GM18870 (cell line): Measurements from ENCODE around the gene FARSB.
"Not testable (repeated sequence)": the region's sequence is repeated elsewhere in the genome, so short reads cannot be mapped to it uniquely, and the experiment has no call there.

Experiments
- ATAC-seq: cut with Tn5 transposase; IDR thresholded peaks from one replicate; pipeline ENCODE4 v1.9.1; 2021; ENCODE audit warnings: moderate library complexity; ENCODE audit not compliant: unreplicated experiment

Gene FARSB

DNA sequence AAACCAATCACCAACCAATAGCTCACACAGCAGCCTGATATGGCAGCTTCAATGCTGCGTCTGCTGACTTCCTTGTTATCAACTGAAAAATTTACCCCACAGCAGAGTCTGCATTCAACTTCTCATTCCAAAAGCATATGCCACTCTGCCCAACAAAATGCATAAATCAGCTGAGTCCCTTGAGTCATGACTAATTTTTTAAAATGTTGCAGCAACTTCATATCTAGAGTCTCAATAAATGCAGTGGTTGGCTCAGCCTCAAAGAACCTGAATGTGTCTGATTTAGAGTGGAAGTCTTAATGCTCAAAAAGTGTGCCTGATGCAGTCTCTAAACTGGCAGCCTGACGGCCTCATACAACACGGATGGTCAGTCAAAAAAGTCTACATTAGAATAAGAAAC, 46.5 kb downstream of the FARSB start:
- ATAC-seq: no peak

DNA sequence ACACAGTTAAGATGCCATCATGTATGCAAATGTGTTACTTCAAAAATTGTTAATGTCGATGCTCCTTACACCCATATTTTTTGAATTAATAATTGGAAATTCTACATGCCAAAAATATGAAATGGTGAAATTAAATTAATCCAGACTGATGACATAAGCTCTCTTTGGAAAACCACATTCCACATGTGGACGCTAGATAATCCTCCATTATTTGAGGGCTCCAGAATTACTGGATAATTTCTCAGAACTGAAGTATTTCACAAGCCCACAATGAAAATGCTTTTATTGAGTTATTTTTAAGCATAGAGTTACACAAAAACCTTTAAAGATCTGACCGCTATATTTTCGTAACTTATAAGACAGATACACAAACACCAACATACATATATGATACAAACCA, 47.8 kb downstream of the FARSB start:
- no peak for ATAC-seq

GRCh38 chr2:222606306-222606705, 49.6 kb downstream of the FARSB start:
- ATAC-seq: no peak

- ATAC-seq: no peak
Observed at GRCh38 chr2:222604749-222605515, 51.0 kb downstream of the FARSB start.

DNA sequence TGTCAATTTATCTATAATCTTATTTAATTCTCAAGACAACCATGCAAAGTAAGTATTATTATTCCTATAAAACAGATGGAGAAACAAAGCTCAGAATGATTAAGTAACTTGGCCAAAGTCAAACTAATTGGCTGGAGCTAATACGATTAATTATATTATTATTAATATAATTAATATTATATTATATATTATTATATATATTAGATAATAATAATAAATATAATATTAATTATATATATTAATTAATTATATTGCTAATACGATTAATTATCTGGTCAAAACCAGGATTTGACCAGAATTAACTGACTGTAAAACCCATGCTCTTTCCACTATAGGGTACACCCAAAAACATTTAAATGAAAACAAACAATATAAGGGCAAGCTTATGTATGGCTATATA, 52.4 kb downstream of the FARSB start:
- no peak for ATAC-seq

DNA sequence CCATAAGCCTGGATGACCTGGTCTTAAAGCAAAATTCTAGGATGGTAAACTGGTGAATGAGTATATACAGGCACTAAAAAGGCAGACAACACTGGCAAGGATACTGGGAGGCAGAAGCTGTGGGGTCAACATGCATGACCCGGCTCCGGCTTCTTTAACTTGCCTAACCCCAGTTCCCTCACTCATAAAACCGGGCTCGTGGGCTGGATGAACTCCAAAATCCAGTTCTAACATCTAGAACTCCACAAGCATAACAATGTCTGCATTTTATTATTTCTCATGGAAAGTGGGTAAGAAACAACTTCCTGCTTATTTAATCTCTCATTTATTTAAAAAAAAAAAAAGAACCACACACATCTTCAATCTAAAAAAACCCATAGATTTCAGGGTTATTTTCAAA, 57.3 kb downstream of the FARSB start:
- no peak for ATAC-seq

GRCh38 chr2:222595581-222595980, 60.3 kb downstream of the FARSB start:
- ATAC-seq: no peak

DNA sequence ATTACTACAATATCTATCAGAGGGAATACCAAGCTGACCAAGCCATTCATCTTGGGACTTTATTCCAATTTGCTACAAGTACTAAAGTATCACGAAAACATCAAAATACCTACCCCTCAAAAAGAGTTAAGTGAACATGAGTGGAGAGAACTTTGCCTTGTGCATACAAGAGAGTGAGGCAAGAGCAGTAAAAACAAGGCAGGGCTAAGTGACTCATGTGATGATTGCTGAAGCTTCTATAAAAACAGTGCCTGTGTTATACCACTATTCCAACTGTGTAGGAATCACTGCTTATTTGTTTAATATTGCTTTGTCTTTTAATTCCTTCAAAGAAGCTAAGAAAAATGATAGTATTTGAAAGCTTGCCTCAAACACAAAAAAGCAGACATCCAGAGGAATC, 61.2 kb downstream of the FARSB start:
- no peak for ATAC-seq

- ATAC-seq: no peak
Observed at GRCh38 chr2:222592176-222592575, 63.7 kb downstream of the FARSB start.

DNA sequence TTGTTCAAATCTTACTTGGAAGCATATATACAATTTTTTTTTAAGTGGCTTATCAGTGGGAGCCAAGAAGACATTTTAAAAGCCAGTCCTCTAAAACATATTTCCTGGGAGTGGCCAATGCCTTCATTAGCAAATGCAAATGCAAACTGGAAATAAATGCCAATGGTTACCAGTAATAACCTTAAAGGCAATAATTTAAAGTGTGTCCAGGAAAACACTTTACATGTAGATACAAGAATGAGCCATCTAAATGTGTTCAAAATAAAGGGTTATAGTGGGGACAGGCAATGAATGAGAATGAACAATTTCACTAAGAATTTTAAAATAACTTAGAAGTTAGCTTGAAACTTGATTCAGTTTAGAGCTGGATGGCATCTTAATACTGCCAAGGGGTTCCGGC, 64.2 kb downstream of the FARSB start:
- ATAC-seq: no peak

GRCh38 chr2:222584589-222584988, 71.3 kb downstream of the FARSB start:
- ATAC-seq: not testable (repeated sequence)

GRCh38 chr2:222582928-222583327, 73.0 kb downstream of the FARSB start:
- no peak for ATAC-seq

DNA sequence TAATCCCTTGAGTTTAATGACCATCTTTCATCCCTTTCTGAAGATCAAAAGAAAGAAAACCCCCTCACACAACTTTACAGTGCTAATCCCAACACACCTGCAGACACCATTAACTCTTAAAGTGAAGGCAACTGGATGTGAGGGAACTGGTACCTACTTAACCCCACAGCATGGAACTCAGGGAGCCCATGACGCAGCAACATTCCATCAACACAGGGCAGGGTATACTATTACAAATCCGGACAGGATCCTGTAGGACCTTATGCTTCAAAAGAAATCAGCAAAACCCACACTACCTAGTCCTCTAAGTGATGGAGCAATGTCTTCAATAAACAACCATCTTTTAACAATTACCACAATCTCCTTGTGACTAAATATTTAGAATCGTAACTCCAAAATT, 78.6 kb downstream of the FARSB start:
- no peak for ATAC-seq

GRCh38 chr2:222576171-222577081, 79.5 kb downstream of the FARSB start:
- ATAC-seq: no peak

DNA sequence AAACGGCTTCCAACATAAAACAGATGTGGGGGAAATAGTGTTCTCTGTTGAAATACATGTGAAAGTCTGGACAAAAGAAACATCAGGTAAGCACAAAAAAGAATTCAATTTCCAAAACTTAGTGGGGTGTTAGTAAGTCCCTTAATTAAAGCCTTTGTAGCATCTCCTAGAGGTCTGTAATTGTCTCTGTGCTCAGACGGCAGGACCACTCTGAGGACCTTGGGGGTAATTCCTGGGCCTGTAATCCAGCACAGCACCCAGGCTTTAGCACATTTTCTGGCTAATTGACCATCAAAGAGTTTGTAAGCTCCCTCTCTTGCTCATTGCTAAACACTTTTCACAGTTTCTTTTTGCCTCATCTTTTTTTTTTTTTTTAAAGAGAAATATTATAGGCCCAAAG, 80.3 kb downstream of the FARSB start:
- ATAC-seq: no peak

DNA sequence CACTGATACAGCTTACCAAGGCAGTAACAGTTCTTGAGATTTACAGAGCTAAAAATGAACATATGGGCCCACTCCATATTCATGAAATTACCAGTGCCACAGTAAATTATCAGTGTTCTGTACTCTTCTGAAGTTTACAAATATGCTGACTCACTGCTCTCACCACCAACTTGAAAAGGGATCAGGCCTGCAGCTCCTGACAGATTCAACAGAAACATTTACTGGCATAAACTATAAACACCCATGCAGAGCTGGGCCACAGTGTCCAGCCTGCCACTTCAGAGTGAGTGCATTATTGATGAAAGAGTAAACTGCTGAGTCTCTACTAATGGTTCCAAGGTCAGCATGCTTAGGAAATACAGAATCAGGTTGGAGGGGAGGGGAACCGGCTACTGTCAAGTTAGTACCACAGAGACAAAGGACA, 83.1 kb downstream of the FARSB start:
- no peak for ATAC-seq

GRCh38 chr2:222572264-222572721, 83.6 kb downstream of the FARSB start:
- ATAC-seq: no peak

DNA sequence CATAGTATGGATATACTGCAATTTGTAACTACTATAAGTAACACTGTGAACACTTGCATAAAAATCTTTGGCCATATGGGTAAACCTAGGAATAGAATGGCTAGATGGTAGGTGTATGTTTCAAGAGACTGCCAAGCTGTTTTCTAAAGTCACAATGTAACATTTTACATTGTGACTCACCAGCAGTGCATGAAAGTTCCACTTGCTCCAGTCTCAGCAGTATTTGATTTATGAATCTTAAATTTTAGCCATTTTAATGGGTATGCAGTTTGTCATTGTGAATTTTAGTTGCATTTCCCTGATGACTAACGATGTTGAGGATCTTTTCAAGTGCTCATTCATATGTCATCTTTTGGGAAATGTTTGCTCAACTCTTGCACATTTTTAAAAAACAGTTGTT, 86.1 kb downstream of the FARSB start:
- ATAC-seq: no peak

GRCh38 chr2:222568865-222569264, 87.0 kb downstream of the FARSB start:
- no peak for ATAC-seq

DNA sequence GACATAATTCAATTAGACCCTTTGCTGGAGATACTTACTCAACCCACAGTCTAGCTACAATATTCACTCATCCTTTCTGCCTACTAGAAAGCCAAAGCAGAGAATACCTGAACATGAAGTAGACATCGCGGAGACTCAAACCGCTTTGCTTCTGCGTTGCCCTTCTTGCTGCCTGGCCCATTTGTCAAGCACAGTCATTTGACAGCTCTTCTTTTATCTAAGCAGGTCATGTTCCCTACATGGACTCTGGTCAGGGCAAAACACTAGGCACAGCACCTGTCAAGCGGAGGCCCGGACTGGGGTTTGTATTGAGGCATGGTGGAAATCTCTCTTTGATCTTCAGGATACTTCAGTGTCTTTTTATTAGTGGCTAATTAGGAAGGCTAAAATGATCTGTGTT, 89.7 kb downstream of the FARSB start:
- no peak for ATAC-seq

DNA sequence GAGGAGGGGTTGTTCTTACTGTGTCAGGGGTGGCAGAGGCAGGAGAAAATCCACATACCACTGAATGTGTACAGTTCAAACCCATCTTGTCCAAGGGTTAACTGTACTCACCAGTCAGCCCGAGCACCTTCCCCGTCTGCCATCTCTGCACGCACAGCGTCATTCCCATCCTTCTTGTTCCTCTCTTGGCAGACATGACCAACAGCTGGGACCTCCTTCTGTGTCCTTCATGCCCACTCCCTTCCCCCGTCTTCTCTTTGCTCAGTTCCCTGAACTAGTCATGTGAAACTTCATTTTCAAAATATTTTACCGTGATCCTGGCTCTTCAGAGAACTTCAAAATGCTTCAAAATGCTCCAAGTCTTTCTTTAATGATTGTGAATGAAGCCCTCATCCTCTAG, 92.0 kb downstream of the FARSB start:
- no peak for ATAC-seq

DNA sequence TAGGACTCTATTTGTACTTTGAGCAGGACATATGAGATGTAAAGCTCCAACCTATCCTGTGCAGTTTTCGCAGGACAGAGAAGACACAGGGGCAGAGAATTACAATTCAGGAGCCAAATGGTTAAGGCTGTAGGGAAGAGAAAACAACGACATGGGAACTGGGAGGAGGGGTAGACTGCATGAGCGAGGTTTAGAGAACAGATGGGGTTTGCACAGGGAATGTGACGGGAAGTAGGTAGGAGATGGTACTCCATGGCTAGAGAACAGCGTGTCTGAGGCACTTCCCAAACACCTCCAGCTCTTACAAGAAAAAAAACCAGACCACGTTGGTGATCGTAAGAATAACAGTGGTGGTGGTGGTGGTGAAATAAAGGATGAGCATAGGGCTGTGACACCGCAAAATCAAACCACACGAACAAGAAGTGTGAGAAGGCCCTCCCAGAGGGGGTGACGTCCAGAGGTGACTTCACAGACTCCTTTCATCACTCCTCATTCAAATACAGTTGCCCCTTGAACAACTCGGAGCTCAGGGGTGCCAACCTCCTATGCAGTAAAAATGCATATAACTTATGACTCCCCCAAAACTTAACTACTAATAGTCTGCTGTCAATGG, 92.7 kb downstream of the FARSB start:
- ATAC-seq: no peak
